ENCODE measurements around the gene AMFR.

AMFR gene

GRCh38 chr16:56324406-56324805 is 100.9 kb downstream of the AMFR start:
- no peak for DNase-seq (ENCODE audit: extremely low read depth, low read depth)
- no peak overlapping the region for H3K4me3 ChIP-seq (replicated peaks; ENCODE audit: low read depth, low read length)
- no peak for TF ChIP-seq CTCF (IDR thresholded peaks at IDR 0.05; ENCODE audit: low read depth, low read length, missing control alignments)

GRCh38 chr16:56321571-56321970 is 103.8 kb downstream of the AMFR start:
- no peak for DNase-seq (ENCODE audit: extremely low read depth, low read depth)
- no peak overlapping the region for H3K4me3 ChIP-seq (replicated peaks; ENCODE audit: low read depth, low read length)
- TF ChIP-seq CTCF (IDR thresholded peaks at IDR 0.05; ENCODE audit: low read depth, low read length, missing control alignments), result no peak

GRCh38 chr16:56320811-56321558 is 104.4 kb downstream of the AMFR start:
- DNase-seq (ENCODE audit: extremely low read depth, low read depth), result no peak
- no peak for TF ChIP-seq CTCF (IDR thresholded peaks at IDR 0.05; ENCODE audit: low read depth, low read length, missing control alignments)
- no peak overlapping the region for H3K4me3 ChIP-seq (replicated peaks; ENCODE audit: low read depth, low read length)

- TF ChIP-seq CTCF (IDR thresholded peaks at IDR 0.05; ENCODE audit: low read depth, low read length, missing control alignments), result no peak
- no peak for DNase-seq (ENCODE audit: extremely low read depth, low read depth)
- H3K4me3 ChIP-seq (replicated peaks; ENCODE audit: low read depth, low read length), result no peak overlapping the region
Observed at GRCh38 chr16:56320056-56320455, 105.3 kb downstream of the AMFR start.

GRCh38 chr16:56319376-56319775 is 106.0 kb downstream of the AMFR start:
- H3K4me3 ChIP-seq (replicated peaks; ENCODE audit: low read depth, low read length), result no peak overlapping the region
- TF ChIP-seq CTCF (IDR thresholded peaks at IDR 0.05; ENCODE audit: low read depth, low read length, missing control alignments), result no peak
- DNase-seq (ENCODE audit: extremely low read depth, low read depth), result no peak

- TF ChIP-seq CTCF (IDR thresholded peaks at IDR 0.05; ENCODE audit: low read depth, low read length, missing control alignments), result no peak
- no peak for DNase-seq (ENCODE audit: extremely low read depth, low read depth)
- H3K4me3 ChIP-seq (replicated peaks; ENCODE audit: low read depth, low read length), result no peak overlapping the region
Observed at GRCh38 chr16:56318827-56319140, 106.6 kb downstream of the AMFR start.

Measured in HFF-Myc (cell line).